B cell (primary cell): ENCODE data around the gene ZNF24. TPM values are rescaled to one million over a fixed set of nuclear protein-coding genes. Genes with fewer than 3 reads are reported as not detected.

Experiments
- ATAC-seq: fragments of 200-7000 bp; cut with Tn5 transposase; one replicate; pipeline ENCODE4 v1.10.0; 2021; ENCODE audit warnings: low read depth, mild to moderate bottlenecking, moderate number of reproducible peaks, moderate library complexity
- CTCF ChIA-PET: fragments of 350-600 bp; sonication (Branson Sonifier 250); formaldehyde crosslinking; loops from one replicate; lab custom pipeline; 2021; ENCODE audit warnings: antibody characterized with exemption, inconsistent platforms; lab: Charles Lee
- POLR2A ChIA-PET: fragments of 350-600 bp; sonication (Branson Sonifier 250); formaldehyde crosslinking; loops from one replicate; lab custom pipeline; 2021; ENCODE audit warnings: antibody characterized with exemption; lab: Charles Lee
- DNase-seq: peaks from one replicate; pipeline ENCODE4 v3.0.0; 2013
- H2AFZ ChIP-seq: 2 replicates; pipeline ENCODE4 v1.6.1; 2012; ENCODE audit warnings: mild to moderate bottlenecking, low read depth, low read length; ENCODE audit not compliant: insufficient read depth, poor library complexity, severe bottlenecking
- H3K27ac ChIP-seq, 2 donors: 1 replicate in 1 of 2; 2 replicates in 1 of 2; pipeline ENCODE4 v1.5.1; 2012 to 2013; ENCODE audit warnings: low read length in 2 of 2, mild to moderate bottlenecking in 2 of 2, moderate library complexity in 1 of 2
- H3K27me3 ChIP-seq, 4 experiments: fragments of 200-600 bp in 1 of 4; sonication (generic) in 1 of 4; replicated peaks in 1 of 4; 1 replicate in 2 of 4; 2 replicates in 2 of 4; pipeline versions ENCODE4 v1.6.1 to v1.7.0; 2013 to 2016; ENCODE audit warnings: low read length in 3 of 4, mild to moderate bottlenecking in 2 of 4, mixed read lengths in 1 of 4, moderate library complexity in 1 of 4; ENCODE audit not compliant: insufficient read depth in 4 of 4, control insufficient read depth in 3 of 4; ENCODE audit errors: control extremely low read depth in 1 of 4
- H3K36me3 ChIP-seq, 2 experiments: replicated peaks in 1 of 2; 1 replicate in 1 of 2; 2 replicates in 1 of 2; pipeline versions ENCODE4 v1.6.1 to v1.7.1; 2013; ENCODE audit warnings: low read length in 1 of 2; ENCODE audit not compliant: insufficient read depth in 2 of 2, control insufficient read depth in 1 of 2; ENCODE audit errors: control extremely low read depth in 1 of 2, extremely low read depth in 1 of 2
- H3K4me1 ChIP-seq, 2 donors: fragments of 200-600 bp in 1 of 2; sonication (generic) in 1 of 2; 1 replicate in 1 of 2; 2 replicates in 1 of 2; pipeline versions ENCODE4 v1.5.1 to v1.6.1; 2013 to 2017; ENCODE audit warnings: low read length in 2 of 2; ENCODE audit not compliant: control insufficient read depth in 2 of 2, insufficient read depth in 2 of 2
- H3K4me2 ChIP-seq: replicated peaks from 2 replicates; pipeline ENCODE3; 2012; ENCODE audit warnings: mild to moderate bottlenecking, low read depth, low read length; ENCODE audit not compliant: poor library complexity, severe bottlenecking
- H3K4me3 ChIP-seq, 5 experiments: fragments of 200-600 bp in 1 of 5; sonication (generic) in 1 of 5; 1 replicate in 3 of 5; 2 replicates in 2 of 5; pipeline versions ENCODE4 v1.5.1 to v1.7.0; 2011 to 2016; ENCODE audit warnings: low read length in 4 of 5, mild to moderate bottlenecking in 4 of 5, low read depth in 2 of 5, control low read depth in 1 of 5, moderate library complexity in 1 of 5; ENCODE audit not compliant: insufficient read depth in 1 of 5; ENCODE audit errors: control extremely low read depth in 1 of 5, extremely low read depth in 1 of 5
- H3K79me2 ChIP-seq: fragments of 200-600 bp; sonication (generic); one replicate; pipeline ENCODE4 v1.6.0; 2016; ENCODE audit warnings: low read length; ENCODE audit not compliant: control insufficient read depth, insufficient read depth
- H3K9ac ChIP-seq: fragments of 200-600 bp; sonication (generic); 2 replicates; pipeline ENCODE4 v1.6.1; 2017; ENCODE audit warnings: mild to moderate bottlenecking, low read length, moderate library complexity
- H3K9me3 ChIP-seq, 3 donors: one replicate each; pipeline versions ENCODE4 v1.6.1 to v1.7.1; 2013; ENCODE audit warnings: low read length in 2 of 3; ENCODE audit not compliant: control insufficient read depth in 2 of 3, insufficient read depth in 1 of 3; ENCODE audit errors: control extremely low read depth in 1 of 3
- H4K20me1 ChIP-seq: 2 replicates; pipeline ENCODE4 v1.6.0; 2012; ENCODE audit warnings: mild to moderate bottlenecking, low read length; ENCODE audit not compliant: insufficient read depth, control insufficient read depth, poor library complexity, severe bottlenecking
- H3K27ac Mint-ChIP-seq: one replicate; pipeline ENCODE4 v1.8.0; 2021; ENCODE audit warnings: mixed read lengths
- H3K27me3 Mint-ChIP-seq: one replicate; pipeline ENCODE4 v1.8.0; 2021; ENCODE audit warnings: mixed read lengths
- H3K4me1 Mint-ChIP-seq: one replicate; pipeline ENCODE4 v1.8.0; 2021; ENCODE audit warnings: mixed read lengths
- H3K4me3 Mint-ChIP-seq: one replicate; pipeline ENCODE4 v1.8.0; 2021; ENCODE audit warnings: mixed read lengths
- H3K9me3 Mint-ChIP-seq: one replicate; pipeline ENCODE4 v1.8.0; 2022; ENCODE audit warnings: mixed read lengths; ENCODE audit not compliant: insufficient read depth
- EZH2 ChIP-seq: IDR thresholded peaks from 2 replicates; pipeline ENCODE4 v1.6.1; 2012; ENCODE audit warnings: borderline replicate concordance, low read depth, mild to moderate bottlenecking, moderate library complexity, low read length; ENCODE audit not compliant: insufficient read depth, poor library complexity, severe bottlenecking
- WGBS: methylation state at CpG from one replicate; pipeline ENCODE4 v1.1.5; 2013; ENCODE audit warnings: missing lambda C conversion rate; ENCODE audit not compliant: insufficient coverage; 5-methylcytosine and 5-hydroxymethylcytosine counted together
- intact Hi-C: fragments of 100-400 bp; cut with micrococcal nuclease; formaldehyde crosslinking; loops from one replicate; pipeline ENCODE4 v1.10.0; 2022
- polyA plus RNA-seq: library from polyadenylated mRNA; depleted of rRNA; stranded (reverse); fragments of >200 nt; gene quantifications from 2 replicates; pipeline ENCODE4 v1.2.3, GENCODE V29; 2012
- total RNA-seq, 2 donors: library from RNA; stranded (reverse); fragments of 120-200 nt in 1 of 2; gene quantifications; 1 replicate in 1 of 2; 2 replicates in 1 of 2; pipeline versions ENCODE4 v1.2.3 to v1.2.4, GENCODE V29; 2013 to 2022
- TF ChIP-seq, protein P1 (sequence below): fragments of 200-600 bp; IDR thresholded peaks from one replicate; pipeline ENCODE4 v1.8.0; 2022; ENCODE audit warnings: antibody characterized with exemption, mild to moderate bottlenecking

The ZNF24 gene
- total and polyA plus RNA-seq, 2 donors (not counting 1 experiment from before 2014, with no cell fraction given): 13.8 to 83.7 TPM

DNA sequence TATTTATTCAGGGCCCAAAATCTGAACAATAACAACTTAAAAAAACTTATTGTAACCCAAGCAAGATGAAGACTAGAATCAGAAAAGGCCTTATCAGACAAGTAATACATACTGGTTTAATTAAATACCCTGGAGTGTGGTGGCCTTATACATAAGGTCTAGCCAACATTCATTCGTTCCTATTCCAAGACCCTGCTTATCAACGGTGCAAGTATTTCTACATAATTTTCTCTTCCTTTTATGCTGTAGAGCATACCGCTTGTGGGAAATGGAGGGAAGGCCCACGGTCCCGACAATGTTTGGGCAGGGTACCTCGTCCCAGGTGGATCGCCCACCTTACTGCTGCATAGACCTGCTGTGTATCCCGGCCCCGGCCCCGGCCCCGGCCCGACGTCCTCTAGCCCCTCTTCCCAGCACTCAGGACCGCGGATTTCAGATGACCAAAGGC is 708 bp downstream of the ZNF24 start:
- Mint-ChIP-seq H3K4me1 (peaks cover 67% of the 10 kb centered on the region), H3K9me3 (no peaks in the 10 kb centered on the region), H3K4me3 (peak overlapping the region; percentile 100), H3K27ac (peak overlapping the region; percentile 99), H3K27me3 (no peaks in the 10 kb centered on the region)
- no peak for TF ChIP-seq EZH2
- TF ChIP-seq, protein P1, sequence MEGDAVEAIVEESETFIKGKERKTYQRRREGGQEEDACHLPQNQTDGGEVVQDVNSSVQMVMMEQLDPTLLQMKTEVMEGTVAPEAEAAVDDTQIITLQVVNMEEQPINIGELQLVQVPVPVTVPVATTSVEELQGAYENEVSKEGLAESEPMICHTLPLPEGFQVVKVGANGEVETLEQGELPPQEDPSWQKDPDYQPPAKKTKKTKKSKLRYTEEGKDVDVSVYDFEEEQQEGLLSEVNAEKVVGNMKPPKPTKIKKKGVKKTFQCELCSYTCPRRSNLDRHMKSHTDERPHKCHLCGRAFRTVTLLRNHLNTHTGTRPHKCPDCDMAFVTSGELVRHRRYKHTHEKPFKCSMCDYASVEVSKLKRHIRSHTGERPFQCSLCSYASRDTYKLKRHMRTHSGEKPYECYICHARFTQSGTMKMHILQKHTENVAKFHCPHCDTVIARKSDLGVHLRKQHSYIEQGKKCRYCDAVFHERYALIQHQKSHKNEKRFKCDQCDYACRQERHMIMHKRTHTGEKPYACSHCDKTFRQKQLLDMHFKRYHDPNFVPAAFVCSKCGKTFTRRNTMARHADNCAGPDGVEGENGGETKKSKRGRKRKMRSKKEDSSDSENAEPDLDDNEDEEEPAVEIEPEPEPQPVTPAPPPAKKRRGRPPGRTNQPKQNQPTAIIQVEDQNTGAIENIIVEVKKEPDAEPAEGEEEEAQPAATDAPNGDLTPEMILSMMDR: no peak
- Histone ChIP-seq H3K4me3 (peak overlapping the region; percentile 78 to 99 (median 97)), H3K27me3 (no peaks in the 10 kb centered on the region), H4K20me1 (peaks cover 45% of the 10 kb centered on the region), H3K79me2 (peaks cover 76% of the 10 kb centered on the region), H3K9ac (peak overlapping the region; percentile 91), H3K36me3 (peaks cover 11 to 24% of the 10 kb centered on the region in 2 experiments), H3K4me2 (peak overlapping the region; percentile 85), H3K27ac (peak overlapping the region; percentile 99), H3K4me1 (peaks cover 24 to 35% of the 10 kb centered on the region in 2 donors), H3K9me3 (no peaks in the 10 kb centered on the region), H2AFZ (peak overlapping the region; percentile 68)
- ChIA-PET POLR2A (interaction anchor here (0.8 to 3.0 kb wide), 6 partner anchors 31 to 313 kb away, joined by 3 to 12 read pairs (median 6); partner anchors contain the start of genes MAPRE2, ZNF397 and ZSCAN30), CTCF (interaction anchor here (1.2 to 1.3 kb wide), 2 partner anchors 43 to 54 kb away, joined by 5 to 7 read pairs; partner anchors contain the start of gene ZSCAN30)
- intact Hi-C loops: loop anchor here (5.0 kb wide), 1 partner anchor 316 kb away; no protein-coding TSS in a partner anchor
- ATAC-seq (no peak), DNase-seq (no peak)
- under 1% methylated on average over 12 of the region's 15 CpGs for WGBS

DNA sequence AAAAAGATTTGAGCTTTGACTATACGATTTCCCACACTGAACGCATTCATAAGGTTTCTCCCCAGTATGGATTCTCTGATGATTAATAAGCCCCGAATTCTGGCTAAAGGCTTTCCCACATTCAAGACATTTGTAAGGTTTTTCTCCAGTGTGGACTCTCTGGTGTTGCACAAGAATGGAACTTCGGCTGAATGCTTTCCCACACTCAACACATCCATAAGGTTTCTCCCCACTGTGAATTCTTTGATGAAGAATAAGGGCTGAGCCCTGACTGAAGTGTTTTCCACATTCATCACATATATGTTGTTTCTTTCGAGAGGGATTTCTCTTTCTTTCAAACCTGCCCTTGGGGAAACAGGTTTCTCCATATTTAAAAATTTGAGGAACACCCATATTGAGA is 6.9 kb downstream of the ZNF24 start:
- Histone ChIP-seq H3K4me1 (peaks cover 0 to 6% of the 10 kb centered on the region in 2 donors), H3K27ac (no peak overlapping the region), H3K4me3 (no peak overlapping the region), H4K20me1 (peaks cover 60% of the 10 kb centered on the region), H3K9ac (no peak overlapping the region), H3K79me2 (peaks cover 49% of the 10 kb centered on the region), H3K9me3 (peaks cover 0 to 1% (median 0%) of the 10 kb centered on the region in 3 donors), H2AFZ (no peak overlapping the region), H3K4me2 (no peak overlapping the region), H3K36me3 (peaks cover 34 to 81% of the 10 kb centered on the region in 2 experiments), H3K27me3 (no peaks in the 10 kb centered on the region)
- intact Hi-C loops: no loop called here
- ATAC-seq (no peak), DNase-seq (no peak)
- Mint-ChIP-seq H3K4me3 (no peak overlapping the region), H3K27ac (no peak overlapping the region), H3K9me3 (no peaks in the 10 kb centered on the region), H3K27me3 (no peaks in the 10 kb centered on the region), H3K4me1 (peaks cover 35% of the 10 kb centered on the region)
- TF ChIP-seq, protein P1: no peak
- TF ChIP-seq EZH2: no peak
- CTCF ChIA-PET: no interaction called here
- POLR2A ChIA-PET: no interaction called here
- 100% methylated on average over 2 of the region's 5 CpGs for WGBS
